GM19468 (cell line): Measurements from ENCODE around the gene NOC3L.
A peak's percentile ranks its signal among the peaks of the same experiment; 100 is the strongest.
"Not testable (repeated sequence)": the region's sequence is repeated elsewhere in the genome, so short reads cannot be mapped to it uniquely, and the experiment has no call there.

Source experiments
- ATAC-seq: cut with Tn5 transposase; IDR thresholded peaks from one replicate; pipeline ENCODE4 v1.9.1; 2021; ENCODE audit warnings: mild to moderate bottlenecking, moderate library complexity, moderate number of reproducible peaks; ENCODE audit not compliant: unreplicated experiment; ENCODE audit errors: extremely low read depth

NOC3L gene

DNA sequence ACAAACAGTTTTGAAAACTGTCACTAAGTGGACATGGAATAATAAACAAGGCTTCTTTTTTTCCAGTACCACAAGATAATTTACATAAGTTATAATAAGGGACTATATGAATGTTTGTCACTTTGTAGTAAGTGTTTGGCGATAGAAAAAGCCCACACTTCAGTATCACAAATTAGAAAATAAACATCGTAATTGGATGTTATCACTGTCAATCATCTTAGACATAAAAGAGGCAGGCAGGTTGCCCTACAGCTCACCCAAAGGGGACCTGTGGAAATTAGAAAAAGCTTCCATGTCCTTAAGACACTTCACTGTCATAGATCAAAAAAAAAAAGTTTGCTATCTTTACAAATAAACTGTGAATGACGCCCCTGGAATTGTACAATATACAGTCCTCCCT is 3.6 kb upstream of the NOC3L start:
- no peak for ATAC-seq

DNA sequence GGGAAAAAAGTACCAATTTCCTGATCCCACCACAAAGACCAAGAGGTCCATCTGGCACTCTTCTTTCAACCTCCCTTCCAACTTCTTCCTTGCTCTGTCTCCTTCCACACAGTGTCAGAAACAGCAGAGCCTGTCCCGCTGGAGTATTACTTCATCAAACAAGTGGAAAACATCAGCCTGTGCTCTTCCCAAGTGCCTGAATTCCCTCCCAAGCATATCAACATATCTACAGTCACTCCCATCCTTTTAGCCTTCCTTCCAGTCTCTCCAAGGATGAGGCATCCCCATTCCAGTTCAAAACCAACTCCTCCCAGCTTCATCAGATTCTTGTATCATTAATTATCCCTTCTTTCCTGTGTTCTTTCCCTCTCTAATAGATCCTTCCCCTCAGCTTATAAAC is 1.7 kb upstream of the NOC3L start:
- ATAC-seq, result no peak

DNA sequence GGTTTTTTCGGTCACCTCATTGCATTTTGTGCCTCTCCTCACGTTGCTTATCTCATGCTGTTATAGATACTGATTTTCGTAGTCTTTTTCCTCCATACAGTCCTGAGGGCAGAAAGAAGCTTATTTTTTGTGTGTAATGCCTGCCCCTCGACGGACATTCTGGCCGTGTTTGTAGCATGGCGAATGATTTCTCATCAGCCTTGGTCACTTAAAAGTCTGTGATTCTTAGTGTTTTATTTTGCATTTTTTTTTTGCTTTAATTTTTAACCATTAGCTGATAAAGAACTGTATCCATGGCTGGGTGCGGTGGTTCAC is 469 bp upstream of the NOC3L start:
- ATAC-seq, result no peak

DNA sequence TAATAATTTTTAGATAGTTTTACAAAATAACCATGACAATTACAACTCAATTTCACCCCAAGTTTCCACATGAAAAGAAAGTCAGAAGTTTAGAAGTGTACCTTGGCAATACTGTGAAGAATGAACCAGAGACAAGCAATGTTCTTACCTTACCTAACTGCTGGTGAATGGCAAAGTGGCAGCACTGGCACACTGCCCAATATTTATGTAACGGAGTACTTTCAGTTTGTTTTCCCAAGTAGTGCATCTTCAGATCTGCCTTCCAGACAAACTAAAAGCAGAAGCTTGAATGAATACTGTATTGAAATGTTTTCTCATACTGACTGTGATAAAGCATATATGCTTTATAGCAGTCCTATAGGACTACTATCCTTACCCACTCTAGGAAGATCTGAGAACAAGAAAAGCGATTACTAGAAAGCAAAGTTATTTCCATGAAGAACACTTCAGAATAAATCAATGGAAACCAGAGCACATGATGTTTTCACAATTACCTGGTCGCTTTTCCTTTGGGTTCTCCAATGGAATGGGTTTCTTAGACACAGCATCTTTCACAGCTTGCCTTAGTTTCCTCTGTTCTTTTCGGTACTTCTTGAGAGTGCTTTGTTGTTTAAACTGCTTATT is 1.5 kb downstream of the NOC3L start:
- no peak for ATAC-seq

DNA sequence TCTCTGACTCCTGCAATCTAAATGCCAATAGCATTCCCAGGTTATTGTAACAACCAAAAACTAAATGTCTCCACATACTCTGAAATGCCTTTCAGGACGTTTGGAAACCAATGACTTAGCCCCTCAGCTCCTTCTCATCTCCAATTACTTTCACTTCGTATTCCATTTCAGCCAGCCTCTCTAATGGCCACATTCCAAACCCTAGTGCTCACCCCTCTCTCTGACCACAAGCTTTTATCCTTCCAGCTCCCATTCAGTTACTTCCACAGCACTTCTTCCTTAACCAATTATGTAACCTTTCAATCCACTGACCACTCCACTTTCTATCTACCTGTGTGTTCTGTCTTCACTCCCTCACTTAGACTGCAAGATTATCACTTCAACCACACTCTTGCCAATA is 4.3 kb downstream of the NOC3L start:
- ATAC-seq, result no peak

DNA sequence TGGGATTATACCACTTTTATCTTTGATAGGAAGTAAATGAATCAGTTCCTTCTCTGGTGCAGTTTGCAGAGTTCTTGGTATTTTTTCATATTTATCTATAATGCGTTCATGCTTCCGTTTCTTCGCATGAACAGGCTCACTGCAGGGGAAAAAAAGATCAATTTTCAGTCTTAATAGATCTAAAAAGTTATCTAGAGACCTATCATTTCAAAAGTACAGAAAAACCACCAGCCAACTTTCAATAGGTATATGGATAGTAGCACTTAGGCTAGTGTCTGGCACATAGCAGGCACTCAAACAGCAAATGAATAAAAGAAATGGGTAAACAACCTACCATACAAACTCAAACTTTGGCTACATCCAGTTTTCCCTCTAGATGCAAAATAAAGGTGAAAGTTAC is 5.5 kb downstream of the NOC3L start:
- ATAC-seq, result no peak

DNA sequence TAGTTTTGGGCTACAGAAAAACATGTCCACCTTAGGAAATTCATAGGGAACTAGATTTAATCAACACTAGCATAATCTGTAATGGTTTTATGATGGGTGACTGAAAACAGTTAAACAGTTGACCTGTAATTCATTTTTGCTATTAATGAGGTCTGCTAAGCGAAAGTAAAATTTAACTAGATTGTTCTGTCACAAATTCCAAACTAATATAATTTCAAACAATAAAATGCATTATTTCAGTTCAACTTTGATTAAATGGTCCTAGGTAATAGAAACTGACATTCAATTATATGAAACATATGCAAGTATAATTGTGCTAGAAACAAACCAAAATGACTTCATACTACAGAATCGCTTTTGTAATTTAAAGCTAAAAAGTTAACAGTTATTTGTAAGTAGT is 6.9 kb downstream of the NOC3L start:
- ATAC-seq, result no peak

DNA sequence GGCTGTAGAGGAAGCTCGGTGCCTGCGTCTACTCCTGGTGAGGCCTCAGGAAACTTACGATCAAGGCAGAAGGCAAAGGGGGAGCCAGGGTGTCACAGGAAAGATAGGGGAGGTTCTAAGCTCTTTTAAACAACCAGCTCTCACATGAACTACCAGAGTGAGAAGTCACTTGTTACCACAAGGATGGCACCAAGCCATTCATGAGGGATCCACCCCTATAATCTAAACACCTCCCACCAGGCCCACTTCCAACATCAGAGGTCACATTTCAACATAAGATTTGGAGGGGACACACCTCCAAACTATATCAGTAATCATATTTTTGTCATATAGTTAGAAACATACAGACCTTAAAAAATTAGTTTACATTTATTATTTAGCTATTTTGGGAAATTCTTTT is 9.4 kb downstream of the NOC3L start:
- ATAC-seq, result no peak

DNA sequence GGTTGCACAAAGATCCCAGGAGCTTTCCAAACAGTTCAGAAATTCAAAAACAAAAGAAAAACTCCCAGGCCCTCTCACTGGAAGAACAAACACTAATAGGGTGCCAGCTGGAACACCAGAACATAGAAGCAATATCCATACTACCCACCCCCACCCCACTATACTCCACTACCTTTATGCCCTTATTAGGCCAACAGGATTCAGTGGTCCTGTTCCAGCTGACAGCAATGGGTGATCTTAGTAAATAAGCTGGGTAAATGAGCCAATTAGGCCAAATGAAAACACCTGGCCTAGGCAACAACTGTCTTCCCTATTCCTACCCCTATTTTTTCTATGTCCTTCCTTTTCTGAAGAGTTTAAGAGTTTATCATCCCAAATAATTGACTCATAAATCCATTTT is 11.7 kb downstream of the NOC3L start:
- no peak for ATAC-seq

DNA sequence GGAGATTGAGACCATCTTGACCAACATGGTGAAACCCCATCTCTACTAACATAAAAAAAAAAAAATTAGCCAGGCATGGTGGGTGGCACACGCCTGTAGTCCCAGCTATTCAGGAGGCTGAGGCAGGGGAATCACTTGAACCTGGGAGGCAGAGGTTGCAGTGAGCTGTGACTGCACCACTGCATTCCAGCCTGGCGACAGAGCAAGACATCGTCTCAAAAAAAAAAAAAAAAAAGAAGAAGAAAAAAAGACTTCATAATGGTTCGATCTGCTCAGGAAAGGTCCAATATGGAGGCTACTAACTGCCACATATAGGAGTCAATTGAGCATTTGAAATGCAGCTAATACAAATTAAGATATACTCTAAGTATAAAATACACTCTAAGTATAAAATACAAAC is 12.2 kb downstream of the NOC3L start:
- not testable (repeated sequence) for ATAC-seq

DNA sequence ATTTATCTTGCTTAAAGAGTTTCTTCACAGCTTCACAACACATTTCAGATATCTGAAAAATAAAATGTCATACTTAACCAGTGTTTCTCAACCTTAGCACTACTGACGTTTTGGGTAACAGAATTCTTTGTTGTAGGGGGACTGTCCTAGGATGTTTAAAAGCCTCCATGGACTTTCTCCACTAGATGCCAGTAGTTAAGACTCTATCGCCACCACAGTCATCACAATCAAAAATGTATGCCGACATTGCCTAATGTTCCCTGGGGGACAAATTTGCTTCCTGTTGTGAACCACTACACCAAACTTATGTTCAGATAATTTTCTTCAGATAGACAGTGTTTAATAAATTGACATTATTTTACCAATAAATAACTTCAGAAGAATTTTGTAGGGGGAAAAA is 13.4 kb downstream of the NOC3L start:
- ATAC-seq, result no peak

DNA sequence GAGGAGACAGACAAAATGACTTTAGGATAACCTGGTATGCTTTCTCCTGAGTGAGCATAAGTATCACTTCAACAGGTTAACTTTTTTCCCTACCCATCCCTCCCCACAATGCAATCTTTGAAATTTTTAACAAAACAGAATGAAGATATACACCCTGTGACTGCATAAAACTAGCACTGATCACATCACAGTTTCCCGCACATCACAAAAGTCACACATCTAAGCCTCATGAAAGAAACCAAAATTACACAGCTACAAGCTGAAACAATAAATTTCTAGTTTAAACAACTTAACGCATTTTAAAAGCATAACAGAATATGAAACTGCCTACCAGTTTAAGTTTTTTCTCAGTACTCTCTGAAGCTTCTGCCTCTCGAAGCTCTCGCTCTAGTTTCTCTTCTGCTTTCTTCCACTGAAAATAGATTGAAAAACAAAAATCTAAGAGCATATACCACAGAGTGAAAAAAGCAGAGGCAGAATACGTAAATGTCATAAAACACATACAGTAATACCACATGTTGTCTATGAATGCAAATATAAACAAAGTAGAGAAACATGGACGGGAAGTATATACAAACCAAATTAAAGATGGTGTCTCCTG is 18.1 kb downstream of the NOC3L start:
- ATAC-seq, result peak; percentile 96

DNA sequence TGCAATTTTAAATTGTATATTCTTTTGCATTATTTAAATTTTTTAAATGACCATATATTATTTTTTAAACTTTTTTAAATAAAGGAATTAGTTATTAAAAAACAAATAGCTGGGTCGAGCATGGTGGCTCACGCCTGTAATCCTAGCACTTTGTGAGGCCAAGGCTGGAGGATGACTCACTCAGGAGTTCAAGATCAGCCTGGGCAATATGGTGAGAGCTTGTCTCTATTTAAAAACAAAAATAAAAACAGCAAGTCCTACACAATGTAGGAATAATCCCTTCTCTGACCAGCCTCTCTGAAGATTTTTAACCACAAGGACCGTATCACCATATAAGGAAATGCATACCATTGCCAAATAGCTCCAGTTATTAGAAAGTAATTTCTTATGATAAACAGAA is 19.6 kb downstream of the NOC3L start:
- no peak for ATAC-seq

DNA sequence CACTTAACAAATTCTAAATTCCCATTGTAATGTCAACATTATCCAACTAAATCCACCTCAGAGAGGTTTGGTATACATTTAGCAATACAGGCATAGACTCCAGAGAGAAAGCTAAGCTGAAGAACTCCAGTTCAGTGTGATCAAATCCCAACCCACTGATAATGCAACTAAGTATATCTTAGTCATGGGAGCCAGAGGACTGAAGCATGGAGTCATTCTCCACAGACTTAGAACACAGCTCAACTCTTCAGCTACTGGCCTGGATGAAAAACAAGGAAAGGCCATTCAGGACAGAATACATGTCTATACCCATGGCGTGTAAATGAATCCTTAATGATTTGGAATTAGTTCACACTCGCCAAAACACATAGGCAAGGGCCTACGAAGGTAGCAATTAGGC is 27.9 kb downstream of the NOC3L start:
- ATAC-seq, result no peak

DNA sequence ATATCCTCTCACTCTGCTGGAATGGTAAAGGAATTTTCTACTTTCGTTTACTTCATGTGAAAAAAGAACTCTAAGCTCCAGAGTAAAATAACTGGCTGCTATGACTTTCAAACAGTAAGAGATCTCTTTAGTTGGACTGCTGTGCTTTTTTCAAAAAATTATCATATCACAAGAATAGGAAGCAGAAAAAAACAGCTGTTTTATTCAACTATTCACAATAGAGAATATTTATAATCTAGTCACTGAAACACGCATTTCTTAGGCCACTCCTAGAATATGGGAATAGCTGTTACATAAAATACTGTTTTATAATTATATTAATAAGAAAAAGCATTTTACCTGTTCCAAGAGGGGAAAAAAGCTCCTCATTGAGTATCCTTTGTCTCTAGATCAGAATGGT is 29.7 kb downstream of the NOC3L start:
- ATAC-seq, result no peak

DNA sequence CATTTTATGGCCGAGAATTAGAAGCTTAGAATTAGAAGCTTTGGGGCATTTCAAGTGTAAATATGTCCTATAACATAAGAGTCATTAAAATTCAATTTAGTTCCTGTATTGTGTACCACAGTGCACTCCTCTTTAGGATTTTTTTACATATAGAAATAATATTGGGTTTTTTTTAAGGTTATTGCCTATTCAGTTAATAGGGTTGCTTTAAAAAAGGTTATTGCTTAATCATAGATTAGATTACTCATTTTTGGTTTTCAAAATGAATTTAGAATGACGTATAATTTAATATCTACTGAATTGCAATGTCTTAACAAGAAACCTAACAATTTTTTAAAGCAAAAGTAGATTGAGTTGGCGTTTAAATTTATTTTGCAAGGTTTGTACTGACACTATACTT is 34.1 kb downstream of the NOC3L start:
- ATAC-seq, result no peak

DNA sequence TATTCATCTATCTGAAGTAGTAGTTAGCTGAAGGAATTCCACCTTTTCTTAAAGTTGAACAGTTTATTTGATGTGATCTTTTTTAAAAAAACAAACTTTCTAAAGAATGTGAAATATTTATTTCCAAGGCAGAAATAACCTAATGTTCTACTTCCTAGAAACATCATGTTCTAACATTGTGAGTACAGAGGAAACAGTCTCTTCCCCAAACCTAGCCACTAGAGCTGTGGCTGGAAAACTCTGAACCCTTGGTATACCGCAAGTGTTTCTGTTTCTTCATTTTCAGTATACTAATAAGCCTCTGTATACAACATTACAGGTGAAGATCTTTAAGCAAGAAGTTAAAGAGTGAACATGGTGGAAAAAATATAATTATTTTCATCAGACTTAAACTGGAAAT is 35.1 kb downstream of the NOC3L start:
- no peak for ATAC-seq

DNA sequence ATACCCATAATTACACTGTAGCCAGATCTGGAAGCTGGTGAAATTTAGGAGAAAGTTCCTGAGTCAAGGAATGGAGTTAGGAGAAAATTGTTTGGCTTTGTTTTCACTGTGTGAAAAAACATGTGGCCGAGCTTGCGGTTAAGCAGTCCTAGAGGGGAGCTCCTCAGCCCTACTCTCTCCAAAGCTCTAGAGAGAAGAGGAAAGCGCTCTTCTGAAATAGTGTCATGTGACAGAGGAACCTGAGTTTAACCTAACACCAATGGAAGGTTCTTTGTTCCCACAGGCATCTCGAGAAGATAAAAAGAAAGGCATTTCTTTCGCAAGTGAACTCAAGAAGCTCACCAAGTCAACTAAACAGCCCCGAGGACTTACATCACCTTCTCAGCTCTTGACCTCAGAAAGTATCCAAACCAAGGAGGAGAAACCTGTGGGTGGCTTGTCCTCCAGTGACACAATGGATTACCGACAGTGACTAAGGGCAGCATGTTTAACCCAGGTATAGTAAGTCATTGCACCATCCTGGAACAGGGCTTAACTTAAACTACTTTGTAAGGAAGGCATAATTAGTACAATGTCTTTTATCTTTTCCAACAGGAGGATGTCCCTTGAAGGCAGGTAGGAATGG is 38.0 kb downstream of the NOC3L start:
- ATAC-seq, result no peak

DNA sequence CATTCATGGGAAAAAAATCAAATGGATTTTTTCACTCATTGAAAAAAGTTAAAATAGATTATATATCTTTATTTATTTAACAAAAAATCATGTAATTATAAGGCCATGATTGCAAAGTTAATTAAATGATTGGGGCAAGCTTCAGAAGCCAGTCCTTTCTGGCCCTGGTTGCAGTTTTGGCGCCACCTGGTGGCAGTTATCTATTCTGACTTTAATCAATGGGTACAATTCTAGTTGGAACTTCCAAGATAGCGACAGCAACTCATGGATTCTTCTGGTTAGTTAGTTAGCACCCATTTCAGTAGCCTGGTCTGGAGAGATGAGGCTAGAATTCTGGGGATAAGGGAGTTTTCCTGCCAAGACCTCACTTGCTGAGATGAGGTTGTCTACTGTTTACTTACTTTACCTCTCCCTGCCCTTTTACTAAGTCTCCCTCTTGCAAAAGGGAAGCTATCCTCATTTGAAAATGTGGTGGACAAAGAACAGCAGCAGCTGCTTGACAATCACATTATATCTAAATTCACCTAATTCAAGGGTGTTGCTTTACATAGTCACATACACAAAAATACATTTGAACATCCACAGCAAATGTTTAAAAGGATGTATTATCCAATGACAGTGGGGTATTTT is 42.3 kb downstream of the NOC3L start:
- no peak for ATAC-seq

DNA sequence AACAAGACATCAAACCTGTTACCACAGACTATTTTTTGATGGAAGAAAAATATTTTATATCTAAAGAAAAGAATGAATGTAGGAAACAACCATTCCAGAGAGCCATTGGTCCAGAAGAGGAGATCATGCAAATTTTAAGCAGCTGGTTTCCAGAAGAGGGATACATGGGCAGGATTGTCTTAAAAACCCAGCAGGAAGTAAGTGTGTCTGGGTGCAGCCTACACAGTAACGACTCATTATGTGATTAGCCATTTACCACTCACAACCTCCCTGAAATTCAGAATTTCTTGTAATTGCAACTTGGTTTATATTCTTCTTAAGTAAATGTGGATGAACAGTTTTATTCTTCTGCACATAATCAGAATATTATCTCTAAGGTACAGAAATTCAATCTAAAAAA is 46.2 kb downstream of the NOC3L start:
- ATAC-seq, result no peak

DNA sequence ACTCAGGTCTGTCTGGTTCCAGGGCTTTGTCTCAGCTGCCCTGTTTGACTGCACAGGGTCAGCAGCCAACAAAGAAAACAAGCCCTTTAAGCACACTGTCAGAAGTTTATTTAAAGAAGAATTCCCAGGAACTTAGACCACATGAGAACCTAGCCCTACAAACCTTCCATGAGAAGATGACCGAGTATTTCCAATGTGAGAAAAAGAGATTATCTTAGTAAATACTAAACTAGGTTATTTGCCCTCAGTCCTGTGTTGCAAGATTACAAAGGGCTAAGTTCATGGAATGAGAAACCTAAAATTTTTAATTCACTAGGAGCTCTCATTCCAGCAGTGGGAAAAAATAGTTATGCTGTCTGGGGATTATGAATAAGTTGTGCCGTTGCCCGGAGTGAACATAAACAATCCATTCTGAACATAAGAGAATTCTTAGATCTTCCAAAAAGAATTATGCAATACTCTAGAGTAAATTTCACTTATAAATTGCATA is 46.7 kb downstream of the NOC3L start:
- no peak for ATAC-seq

DNA sequence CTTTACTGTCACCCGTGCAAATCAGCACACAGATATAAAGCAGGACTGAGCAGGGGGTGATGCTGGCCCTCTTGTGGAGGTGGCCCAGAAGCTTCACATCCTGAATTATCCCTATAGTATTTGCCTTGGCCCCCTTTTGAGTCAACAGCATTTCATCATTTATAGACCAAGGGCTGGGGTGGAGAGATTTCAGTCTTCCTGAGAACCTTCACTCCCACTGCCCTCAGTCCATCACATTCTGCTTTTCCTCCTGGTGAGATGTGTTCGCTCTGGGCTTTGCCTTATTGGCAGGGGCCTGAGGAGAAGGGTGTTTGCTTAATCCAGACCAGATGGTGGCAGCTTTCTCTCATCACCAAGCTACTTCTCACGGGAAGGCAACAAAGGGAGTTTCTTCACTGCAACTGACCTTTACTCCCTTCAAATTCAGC is 47.7 kb downstream of the NOC3L start:
- no peak for ATAC-seq
